Stimulated activated CD8-positive, alpha-beta memory T cell treated with anti-CD3 and anti-CD28 coated beads, Interleukin-4, amount 100 ng/mL, for 48 hours (primary cell): ENCODE measurements around the gene SBF2.
"Not testable (repeated sequence)": the region's sequence is repeated elsewhere in the genome, so short reads cannot be mapped to it uniquely, and the experiment has no call there.

Experiments used
- DNase-seq: peaks from one replicate; pipeline ENCODE4 v3.0.0-alpha.2; 2020

SBF2 gene

GRCh38 chr11:10160350-10160749, 133.7 kb downstream of the SBF2 start:
- DNase-seq = no peak

GRCh38 chr11:10158461-10158860, 135.6 kb downstream of the SBF2 start:
- DNase-seq = no peak

GRCh38 chr11:10155793-10156490, 138.1 kb downstream of the SBF2 start:
- no peak for DNase-seq

DNA sequence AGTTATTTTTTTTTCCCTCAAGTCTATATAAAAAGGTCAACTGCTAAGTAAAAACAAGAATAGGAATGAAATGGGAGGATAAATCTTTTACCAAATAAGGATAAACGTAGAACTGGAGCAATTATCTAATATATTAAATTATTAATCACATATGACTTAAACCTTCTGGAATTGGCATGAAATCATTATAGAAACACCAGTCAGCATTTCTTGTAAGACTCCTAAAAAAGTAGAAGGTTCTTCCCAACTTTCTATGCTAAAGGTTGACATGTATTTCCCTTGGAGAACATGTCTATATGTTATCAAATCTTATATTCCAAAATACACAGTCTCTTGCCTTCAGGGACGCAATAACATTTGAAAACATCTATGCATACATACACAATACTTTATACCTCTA, 143.2 kb downstream of the SBF2 start:
- DNase-seq = no peak

GRCh38 chr11:10149553-10149952, 144.5 kb downstream of the SBF2 start:
- DNase-seq = no peak

DNA sequence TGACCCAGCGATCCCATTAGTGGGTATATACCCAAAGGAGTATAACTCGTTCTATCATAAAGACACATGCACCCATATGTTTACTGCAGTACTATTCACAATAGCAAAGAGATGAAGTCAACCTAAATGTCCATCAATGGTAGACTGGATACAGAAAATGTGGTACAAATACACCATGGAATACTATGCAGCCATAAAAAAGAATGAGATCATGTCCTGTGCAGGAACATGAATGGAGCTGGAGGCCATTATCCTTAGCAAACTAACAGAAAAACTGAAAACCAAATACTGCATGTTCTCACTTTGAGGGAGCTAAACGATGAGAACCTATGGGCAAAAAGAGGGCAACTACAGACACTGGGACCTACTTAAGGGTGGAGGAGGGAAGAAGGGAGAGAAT, 146.8 kb downstream of the SBF2 start:
- DNase-seq = no peak

DNA sequence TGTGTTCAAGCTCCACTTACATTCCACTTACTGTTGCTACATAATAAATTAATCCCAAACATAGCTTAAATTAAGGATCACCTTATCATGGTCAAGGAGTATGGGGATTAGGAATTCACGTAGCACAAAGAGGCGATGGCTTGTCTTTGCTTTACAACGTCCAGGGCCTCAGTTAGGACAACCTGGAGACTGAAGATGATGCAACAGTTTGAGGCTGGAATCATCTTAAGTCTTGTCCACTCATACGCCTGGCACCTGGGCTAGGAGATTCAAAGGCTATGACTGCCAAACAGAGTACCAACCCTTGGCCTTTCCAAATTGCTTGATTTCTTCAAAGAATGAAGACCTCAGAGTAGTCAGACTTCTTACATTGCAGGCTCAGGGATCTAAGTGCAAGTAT, 149.1 kb downstream of the SBF2 start:
- no peak for DNase-seq

DNA sequence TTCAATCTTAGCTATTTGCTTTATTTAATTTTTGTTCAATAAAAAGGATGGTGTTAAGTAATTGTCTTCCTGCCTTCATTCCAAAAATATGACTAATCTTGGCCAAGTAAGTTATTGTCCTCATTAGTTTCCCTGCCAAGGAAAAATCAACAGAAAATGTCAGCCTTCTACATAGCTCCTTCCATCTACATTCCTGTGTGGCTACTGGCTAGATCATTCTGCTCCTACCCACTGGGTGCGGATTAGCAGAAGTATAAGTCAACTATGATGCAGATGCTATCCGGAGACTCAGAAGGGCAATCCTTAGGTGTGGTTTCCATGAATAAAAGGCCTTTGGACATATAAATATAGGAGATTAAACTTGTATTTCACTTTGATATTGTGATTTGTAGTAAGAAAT, 154.4 kb downstream of the SBF2 start:
- no peak for DNase-seq

DNA sequence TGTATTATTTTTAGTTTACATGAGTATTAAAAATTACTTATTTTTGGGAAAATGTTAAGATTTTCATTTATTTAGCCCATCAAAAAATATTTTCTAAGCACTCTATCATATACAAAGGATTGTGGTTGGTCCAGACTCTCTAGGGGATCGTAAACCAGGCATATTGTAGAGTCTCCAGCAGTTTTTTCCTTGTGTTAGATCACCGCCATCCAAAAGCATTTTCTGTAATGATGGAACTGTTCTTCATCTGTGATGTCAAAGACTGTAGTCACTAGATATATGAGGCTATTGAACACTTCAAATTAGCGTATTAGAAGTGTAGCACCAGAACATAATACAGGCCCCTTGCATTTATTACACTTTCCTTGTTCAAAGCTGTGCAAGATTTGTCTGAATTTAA, 154.9 kb downstream of the SBF2 start:
- DNase-seq = no peak

GRCh38 chr11:10134975-10135481, 159.0 kb downstream of the SBF2 start:
- DNase-seq = no peak

DNA sequence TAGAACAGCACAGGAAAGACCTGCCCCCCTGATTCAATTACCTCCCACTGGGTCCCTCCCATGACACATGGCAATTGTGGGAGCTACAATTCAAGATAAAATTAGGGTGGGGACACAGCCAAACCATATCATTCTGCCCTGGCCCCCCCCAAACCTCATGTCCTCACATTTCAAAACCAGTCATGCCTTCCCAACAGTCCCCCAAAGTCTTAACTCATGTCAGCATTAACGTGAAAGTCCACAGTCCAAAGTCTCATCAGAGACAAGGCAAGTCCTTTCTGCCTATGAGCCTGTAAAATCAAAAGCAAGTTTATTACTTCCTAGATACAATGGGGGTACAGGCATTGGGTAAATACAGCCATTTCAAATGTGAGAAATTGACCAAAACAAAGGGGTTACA, 159.8 kb downstream of the SBF2 start:
- DNase-seq = not testable (repeated sequence)

DNA sequence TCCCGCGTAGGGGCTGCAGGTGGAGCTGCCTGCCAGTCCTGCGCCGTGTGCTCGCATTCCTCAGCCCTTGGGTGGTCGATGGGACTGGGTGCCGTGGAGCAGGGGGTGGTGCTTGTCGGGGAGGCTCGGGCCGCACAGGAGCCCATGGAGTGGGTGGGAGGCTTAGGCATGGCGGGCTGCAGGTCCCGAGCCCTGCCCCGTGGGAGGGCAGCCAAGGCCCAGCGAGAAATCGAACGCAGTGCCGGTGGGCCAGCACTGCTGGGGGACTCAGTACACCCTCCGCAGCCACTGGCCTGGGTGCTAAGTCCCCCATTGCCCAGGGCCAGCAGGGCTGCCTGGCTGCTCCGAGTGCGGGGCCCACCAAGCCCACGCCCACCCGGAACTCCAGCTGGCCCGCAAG, 160.8 kb downstream of the SBF2 start:
- not testable (repeated sequence) for DNase-seq

DNA sequence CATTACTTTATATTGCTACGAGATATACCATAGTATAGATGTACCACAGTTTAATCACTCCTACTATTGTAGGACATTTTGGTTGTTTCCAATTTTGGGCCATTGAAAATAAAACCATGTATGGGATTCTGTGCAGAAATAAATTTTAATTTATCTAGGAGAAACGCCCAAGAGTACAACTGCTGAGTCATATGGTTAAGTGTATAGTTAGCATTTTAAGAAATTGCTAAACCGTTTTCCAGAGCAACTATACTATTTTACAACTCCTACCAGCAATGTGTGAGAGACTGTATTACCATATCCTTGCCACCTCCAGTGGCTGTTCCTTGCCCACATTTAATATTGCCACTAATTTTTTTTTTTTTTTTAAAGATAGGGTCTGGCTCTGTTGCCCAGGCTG, 163.1 kb downstream of the SBF2 start:
- DNase-seq = no peak

- DNase-seq = not testable (repeated sequence)
Measured at GRCh38 chr11:10129184-10129583, 164.8 kb downstream of the SBF2 start.

DNA sequence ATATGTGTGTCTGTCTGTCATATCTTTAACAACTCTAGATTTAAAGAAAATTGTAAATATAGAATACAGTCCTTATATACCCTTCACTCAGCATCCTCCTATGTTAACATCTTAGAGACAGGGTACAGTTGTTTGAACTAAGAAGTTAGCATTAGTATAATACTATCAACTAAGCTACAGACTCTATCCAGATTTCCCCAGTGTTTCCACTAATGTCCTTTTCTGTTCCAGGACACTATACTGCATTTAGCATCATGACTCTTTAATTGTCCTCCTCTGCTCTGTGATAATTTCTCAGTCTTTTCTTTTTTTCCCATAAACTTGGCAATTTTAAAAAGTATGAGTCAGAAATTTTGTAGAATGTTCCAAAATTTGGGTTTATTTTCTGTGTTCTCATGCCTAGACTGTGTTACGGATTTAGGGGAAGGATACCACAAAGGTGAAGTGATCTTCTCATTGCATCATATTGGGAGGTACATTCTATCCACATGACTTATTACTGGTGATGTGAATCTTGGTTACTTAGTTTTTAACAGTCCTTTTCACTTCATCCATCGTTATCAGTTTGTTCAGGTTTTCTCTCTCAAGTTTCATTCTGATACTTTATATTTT, 168.4 kb downstream of the SBF2 start:
- no peak for DNase-seq

- DNase-seq = no peak
Measured at GRCh38 chr11:10122326-10123197, 171.5 kb downstream of the SBF2 start.

DNA sequence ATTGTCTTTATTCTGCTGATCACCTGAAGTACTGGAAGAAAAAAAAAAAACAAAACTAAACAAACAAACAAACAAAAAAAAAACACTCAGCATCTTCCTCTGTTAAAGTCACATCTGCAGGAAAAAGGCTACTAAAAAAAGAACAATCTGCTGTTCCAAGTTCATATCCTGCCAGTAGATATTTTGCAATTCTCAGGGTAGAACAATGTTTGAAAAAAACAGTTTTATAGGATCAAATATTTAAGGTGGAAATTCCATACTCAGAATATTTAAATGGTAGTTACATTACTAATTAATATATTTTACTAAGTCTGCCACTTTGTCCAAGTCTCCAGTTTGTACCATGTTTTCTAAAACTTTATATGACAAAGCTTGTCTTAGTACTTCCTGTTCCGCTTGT, 175.2 kb downstream of the SBF2 start:
- DNase-seq = no peak

GRCh38 chr11:10117709-10118351, 176.2 kb downstream of the SBF2 start:
- DNase-seq = no peak

DNA sequence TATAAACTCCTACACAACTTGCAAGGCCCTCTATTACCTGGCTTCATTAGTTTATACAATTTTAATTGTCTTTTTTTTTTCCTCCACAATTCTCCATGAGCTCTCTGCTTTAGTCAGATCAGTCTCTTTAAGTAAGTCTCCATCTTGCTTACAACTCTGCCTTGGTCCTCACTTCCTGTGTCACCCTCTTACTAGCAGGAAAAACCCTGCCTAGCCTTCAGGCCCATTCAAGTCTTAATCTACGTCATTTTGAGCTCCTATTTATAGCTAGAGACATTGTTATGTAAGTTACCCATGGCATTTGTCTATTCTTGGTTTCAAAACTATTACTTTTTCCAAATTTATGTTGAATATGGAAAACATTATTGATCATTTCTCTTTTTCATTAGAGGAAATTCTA, 177.4 kb downstream of the SBF2 start:
- no peak for DNase-seq

DNA sequence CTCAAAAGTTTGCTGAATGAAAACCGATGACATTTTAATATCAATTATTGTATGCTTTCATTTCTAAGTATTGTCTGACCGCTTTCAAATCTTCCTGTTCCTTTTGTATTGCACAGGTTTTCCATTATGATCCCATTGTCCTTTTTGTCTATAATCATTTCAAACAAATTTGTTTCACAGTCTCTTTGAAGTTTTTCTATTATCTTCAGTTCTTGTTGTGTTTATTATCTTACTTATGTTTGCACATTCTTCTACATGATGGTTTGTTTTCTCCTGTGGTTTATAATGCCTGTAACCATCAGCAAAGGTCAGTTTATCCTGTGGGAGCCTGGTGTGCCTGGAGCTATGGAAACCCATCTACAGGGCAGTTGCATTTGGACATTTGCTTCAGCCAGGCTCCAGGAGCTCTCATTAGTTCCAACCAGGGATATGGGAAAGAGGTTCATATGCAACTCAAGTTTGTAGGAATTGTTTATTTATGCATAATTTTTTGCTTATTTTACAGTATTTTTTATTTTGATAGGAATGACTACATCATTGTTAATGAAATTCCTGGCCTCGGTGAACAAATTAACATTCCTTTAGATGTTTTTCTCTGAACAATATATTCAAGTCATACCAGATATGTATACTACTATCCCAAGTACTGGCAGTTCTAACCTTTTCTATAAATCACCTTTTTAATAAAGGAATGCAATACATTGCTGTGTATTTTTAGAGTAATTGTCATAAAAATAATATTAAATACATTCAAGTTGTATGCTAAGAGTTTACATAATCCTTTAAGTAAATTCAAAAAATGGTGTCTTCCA, 179.2 kb downstream of the SBF2 start:
- no peak for DNase-seq

DNA sequence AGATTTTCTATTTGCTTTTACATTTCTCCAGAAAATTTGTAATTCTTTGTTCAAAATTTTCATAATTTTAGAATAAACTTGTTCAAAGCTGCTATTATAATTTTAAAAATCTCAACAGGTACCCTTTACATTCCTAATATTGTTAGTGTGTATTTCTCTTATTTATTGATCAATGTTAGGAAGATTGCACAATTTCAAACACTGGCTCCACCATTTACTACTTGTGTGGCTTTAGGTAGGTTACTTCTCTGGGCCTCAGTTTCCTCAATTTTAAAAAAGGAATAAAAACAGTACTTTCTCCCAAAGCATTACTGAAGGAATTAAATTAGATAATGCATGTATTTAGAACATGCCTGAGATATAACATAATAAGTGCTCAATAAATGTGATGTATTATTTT, 180.2 kb downstream of the SBF2 start:
- DNase-seq = no peak

DNA sequence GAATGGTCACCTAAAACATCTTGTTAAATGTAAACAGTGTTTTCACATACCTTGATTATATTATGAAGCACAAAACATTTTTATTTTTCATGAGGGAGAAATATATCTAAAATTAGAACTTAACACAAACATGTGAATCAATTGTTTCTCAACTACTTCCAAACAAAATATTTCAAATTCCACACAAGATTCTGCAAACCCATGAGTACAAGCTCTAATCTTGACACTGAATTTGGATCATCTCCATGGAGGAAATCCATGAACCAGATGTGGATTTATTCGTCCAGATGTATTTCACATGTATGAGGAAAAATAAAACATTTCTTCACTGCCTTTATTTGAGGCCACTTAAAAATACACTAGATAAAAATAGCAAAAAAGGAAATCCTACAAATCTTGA, 184.2 kb downstream of the SBF2 start:
- no peak for DNase-seq
